Stimulated activated CD4-positive, alpha-beta T cell treated with anti-CD3 and anti-CD28 coated beads, Interleukin-15, amount 100 ng/mL, for 48 hours (primary cell): ENCODE data around the gene XPC.
"Not testable (repeated sequence)": the region's sequence is repeated elsewhere in the genome, so short reads cannot be mapped to it uniquely, and the experiment has no call there.

Experiments used
- DNase-seq, 2 donors: peaks; one replicate each; pipeline ENCODE4 v3.0.0-alpha.2; 2020; ENCODE audit warnings: low read depth in 2 of 2

The XPC gene

GRCh38 chr3:14133188-14133800 is 45.1 kb downstream of the XPC start:
- DNase-seq: no peak

GRCh38 chr3:14132689-14133088 is 45.7 kb downstream of the XPC start:
- no peak for DNase-seq

- DNase-seq: no peak
Measured at GRCh38 chr3:14132120-14132519, 46.3 kb downstream of the XPC start.

GRCh38 chr3:14131134-14131533 is 47.3 kb downstream of the XPC start:
- DNase-seq: no peak

GRCh38 chr3:14130707-14131106 is 47.7 kb downstream of the XPC start:
- DNase-seq: no peak

- DNase-seq: no peak
Measured at GRCh38 chr3:14130230-14130629, 48.2 kb downstream of the XPC start.

GRCh38 chr3:14129296-14129695 is 49.1 kb downstream of the XPC start:
- no peak for DNase-seq

GRCh38 chr3:14128724-14129123 is 49.7 kb downstream of the XPC start:
- DNase-seq: no peak

GRCh38 chr3:14127516-14128161 is 50.8 kb downstream of the XPC start:
- DNase-seq: no peak

- DNase-seq: no peak
Measured at GRCh38 chr3:14126887-14127505, 51.4 kb downstream of the XPC start.

GRCh38 chr3:14126017-14126886 is 52.1 kb downstream of the XPC start:
- no peak for DNase-seq

GRCh38 chr3:14125193-14126016 is 53.0 kb downstream of the XPC start:
- peak; percentile 43 to 47 for DNase-seq

- DNase-seq: peak; percentile 95 to 97
Measured at GRCh38 chr3:14124615-14125192, 53.7 kb downstream of the XPC start, which contains the start of the genes CHCHD4 and TMEM43. Gene CHCHD4, minus strand, starts transcription at chr3:14124870. Its CDS starts 194 bp downstream, at chr3:14124676. Gene TMEM43, plus strand, starts transcription at chr3:14125052. Its CDS starts 142 bp downstream, at chr3:14125194.

GRCh38 chr3:14124223-14124614 is 54.2 kb downstream of the XPC start:
- DNase-seq: peak; percentile 30 to 39

- no peak for DNase-seq
Measured at GRCh38 chr3:14123308-14124222, 54.8 kb downstream of the XPC start.

- DNase-seq: no peak
Measured at GRCh38 chr3:14122301-14122700, 56.1 kb downstream of the XPC start.

- no peak for DNase-seq
Measured at GRCh38 chr3:14121859-14122258, 56.5 kb downstream of the XPC start.

- DNase-seq: not testable (repeated sequence)
Measured at GRCh38 chr3:14120921-14121448, 57.4 kb downstream of the XPC start.

GRCh38 chr3:14120111-14120920 is 58.1 kb downstream of the XPC start:
- no peak for DNase-seq
